Gastrocnemius medialis (tissue), 4 donors: ENCODE measurements around the gene AMY2A.
"Not testable (repeated sequence)": the region's sequence is repeated elsewhere in the genome, so short reads cannot be mapped to it uniquely, and the experiment has no call there.

Experiments used
- CTCF ChIP-seq, 5 experiments: fragments of 450-650 bp in 3 of 5; fragments of 200-600 bp in 2 of 5; sonication (generic) in 2 of 5; IDR thresholded peaks in 4 of 5; conservative IDR thresholded peaks in 1 of 5; 1 replicate in 4 of 5; 2 replicates in 1 of 5; pipeline ENCODE4 v1.5.1; 2016 to 2019; ENCODE audit warnings: antibody characterized with exemption in 5 of 5, mild to moderate bottlenecking in 3 of 5, moderate library complexity in 3 of 5
- POLR2A ChIP-seq, 2 donors: fragments of 450-650 bp; IDR thresholded peaks; one replicate each; pipeline ENCODE4 v1.6.1; 2017; ENCODE audit warnings: antibody characterized with exemption in 2 of 2, mild to moderate bottlenecking in 2 of 2, moderate library complexity in 2 of 2

- TF ChIP-seq CTCF (IDR thresholded peaks at IDR 0.05 in 4 of 5, conservative IDR thresholded peaks at IDR 0.05 in 1 of 5); POLR2A (IDR thresholded peaks at IDR 0.05): not testable (repeated sequence)
Observed at GRCh38 chr1:103654133-103654532, 36.9 kb downstream of the AMY2A start.
